HTR-8/SVneo (cell line): ENCODE measurements around the gene PUS1.

Experiments used
- DNase-seq: peaks from one replicate; pipeline ENCODE4 v3.0.0; 2011; ENCODE audit warnings: low spot score, mixed read lengths; ENCODE audit not compliant: insufficient read length
- FAIRE-seq: peaks from 2 replicates; lab custom pipeline; 2011; peaks lifted over from hg19 to GRCh38; lab: Jason Lieb, UNC

Gene PUS1

GRCh38 chr12:131902332-131903241 lies 26.5 kb upstream of the PUS1 start:
- no peak for DNase-seq
- FAIRE-seq: no peak

- DNase-seq: no peak
- FAIRE-seq: no peak
Observed at GRCh38 chr12:131903270-131904255, 25.5 kb upstream of the PUS1 start.

DNA sequence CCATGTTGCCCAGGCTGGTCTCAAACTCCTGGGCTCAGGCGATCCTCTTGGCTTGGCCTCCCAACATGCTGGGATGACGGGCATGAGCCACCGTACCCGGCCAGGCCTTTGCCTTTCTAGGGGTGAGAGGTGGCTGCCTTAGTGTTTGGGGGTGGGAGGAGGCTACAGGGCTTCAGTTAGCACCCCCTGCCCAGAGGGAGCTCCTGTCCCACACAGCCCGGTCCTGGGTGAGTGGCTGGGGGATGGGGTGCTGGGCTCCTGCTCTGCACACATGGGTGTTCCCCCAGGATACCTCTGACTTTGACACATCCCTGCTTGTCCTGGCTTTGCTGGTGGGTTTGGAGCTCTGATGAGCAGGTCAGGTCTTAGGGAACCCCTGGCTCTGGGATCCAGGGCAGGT lies 24.7 kb upstream of the PUS1 start:
- no peak for FAIRE-seq
- no peak for DNase-seq

DNA sequence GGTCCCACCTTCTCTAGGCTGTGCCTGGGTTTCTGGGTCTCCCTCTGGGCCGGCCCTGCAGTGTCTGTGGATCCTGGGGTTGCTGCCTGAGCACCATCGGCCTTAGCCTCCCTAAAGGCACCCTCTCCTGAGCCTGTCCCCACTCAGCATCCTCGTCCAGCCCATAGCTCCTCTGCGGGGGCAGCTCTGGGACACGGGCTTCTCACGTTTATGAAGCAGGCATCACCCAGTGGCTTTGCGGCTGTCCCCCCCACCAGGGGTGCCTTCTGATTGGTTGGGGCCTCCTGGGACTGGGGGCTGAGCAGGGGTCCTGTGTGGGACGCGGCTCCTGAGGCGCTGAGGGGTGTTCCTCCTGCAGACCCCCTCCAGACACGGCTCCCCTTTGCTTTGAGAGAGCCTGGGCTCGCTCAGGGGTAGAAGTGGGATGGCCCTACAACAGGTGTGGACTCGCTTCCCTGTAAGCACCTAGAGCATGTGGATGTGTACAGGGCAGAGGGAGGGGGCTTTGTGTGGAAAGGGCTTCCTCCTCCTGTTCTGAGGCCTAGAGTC lies 23.9 kb upstream of the PUS1 start:
- FAIRE-seq (no peak), DNase-seq (no peak)

- FAIRE-seq (no peak), DNase-seq (no peak)
Observed at GRCh38 chr12:131905630-131906091, 23.4 kb upstream of the PUS1 start.

- FAIRE-seq (no peak), DNase-seq (no peak)
Observed at GRCh38 chr12:131907379-131908091, 21.5 kb upstream of the PUS1 start.

- FAIRE-seq: no peak
Observed at GRCh38 chr12:131908092-131909080, 20.7 kb upstream of the PUS1 start.

DNA sequence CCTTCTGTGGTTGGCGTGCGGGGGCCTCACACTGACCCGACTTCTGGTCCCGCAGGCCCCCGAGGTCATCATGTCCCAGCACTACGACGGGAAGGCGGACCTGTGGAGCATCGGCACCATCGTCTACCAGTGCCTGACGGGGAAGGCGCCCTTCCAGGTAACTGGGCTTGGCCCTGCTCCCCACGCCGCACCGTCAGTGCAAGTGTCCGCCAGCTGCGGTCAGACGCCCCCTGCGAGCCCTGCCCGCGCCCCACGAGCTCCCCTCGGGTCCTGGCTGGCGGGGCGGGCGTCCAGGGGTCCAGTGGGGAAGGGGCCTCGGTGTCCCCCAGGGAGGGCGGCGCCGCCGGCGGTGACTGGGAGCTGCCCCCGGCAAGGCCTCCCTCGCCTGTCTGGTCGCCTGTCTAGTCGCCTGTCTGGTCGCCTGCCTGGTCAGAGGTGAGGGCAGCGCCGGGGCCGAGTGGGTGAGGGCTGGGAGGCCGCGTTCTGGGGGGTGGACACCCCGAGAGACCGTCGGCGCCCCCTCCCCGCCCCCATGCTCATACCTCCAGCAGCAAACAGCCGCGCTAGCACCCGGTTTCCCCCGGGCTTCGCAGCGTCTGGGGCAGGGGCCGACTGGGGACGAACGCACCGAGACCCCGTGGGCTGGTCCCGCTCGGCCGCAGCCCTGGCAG lies 19.9 kb upstream of the PUS1 start:
- FAIRE-seq (no peak), DNase-seq (no peak)

More at GRCh38 chr12:131908092-131909080, 20.7 kb upstream of the PUS1 start:
- no peak for DNase-seq

DNA sequence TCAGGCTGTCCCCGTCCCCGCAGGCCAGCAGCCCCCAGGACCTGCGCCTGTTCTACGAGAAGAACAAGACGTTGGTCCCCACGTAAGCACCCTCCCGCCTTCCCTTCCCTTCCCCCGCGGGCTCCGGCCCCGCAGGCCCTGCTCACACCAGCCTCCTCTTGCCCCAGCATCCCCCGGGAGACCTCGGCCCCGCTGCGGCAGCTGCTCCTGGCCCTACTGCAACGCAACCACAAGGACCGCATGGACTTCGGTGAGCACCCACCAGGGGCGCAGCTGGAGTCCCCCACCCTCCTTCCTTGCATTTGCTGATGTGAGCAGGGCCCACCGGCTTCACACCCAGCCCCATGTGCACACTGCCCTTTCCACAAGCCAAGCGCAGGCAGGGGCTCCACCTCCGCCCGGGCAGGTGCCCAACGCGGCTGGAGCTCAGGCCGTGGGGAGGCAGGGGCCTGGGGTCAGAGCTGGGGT lies 19.3 kb upstream of the PUS1 start:
- no peak for FAIRE-seq
- no peak for DNase-seq

- FAIRE-seq (no peak), DNase-seq (no peak)
Observed at GRCh38 chr12:131910302-131911027, 18.6 kb upstream of the PUS1 start.

DNA sequence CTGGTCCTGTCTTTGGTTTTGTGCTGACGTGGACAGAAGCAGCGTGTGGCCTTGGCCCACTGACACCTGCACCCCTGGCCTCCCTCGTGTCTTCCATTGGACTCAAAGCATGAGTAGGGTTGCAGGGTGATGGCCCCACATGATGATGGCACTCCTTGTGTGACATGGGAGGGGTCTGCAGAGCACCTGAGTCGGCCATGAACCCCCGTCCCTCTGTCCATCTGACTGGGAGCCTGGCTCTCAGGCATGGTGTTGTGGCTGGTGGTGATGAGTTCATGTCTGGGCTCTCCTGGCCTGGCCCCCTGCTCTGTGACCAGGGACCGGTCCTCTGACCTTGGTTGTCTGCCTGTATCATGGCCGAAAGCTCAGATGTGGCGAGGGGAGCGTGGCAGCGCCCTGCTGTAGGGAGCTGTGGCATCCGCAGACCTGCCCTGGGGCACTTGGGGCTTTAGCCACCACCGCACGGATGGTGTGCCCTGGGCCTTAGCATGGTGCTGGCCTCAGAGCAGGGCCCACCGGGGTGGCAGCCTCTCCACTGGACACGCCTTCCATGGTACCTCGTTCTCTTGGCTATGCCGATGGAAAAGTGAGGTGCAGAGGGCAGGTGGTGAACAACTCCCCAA lies 17.9 kb upstream of the PUS1 start:
- DNase-seq (no peak), FAIRE-seq (no peak)

- DNase-seq (no peak), FAIRE-seq (no peak)
Observed at GRCh38 chr12:131911851-131912477, 17.1 kb upstream of the PUS1 start.

- FAIRE-seq: peak; percentile 85
- DNase-seq: peak; percentile 90
Observed at GRCh38 chr12:131912518-131913274, 16.4 kb upstream of the PUS1 start.

- FAIRE-seq (no peak), DNase-seq (no peak)
Observed at GRCh38 chr12:131913666-131914065, 15.4 kb upstream of the PUS1 start.

- DNase-seq (no peak), FAIRE-seq (no peak)
Observed at GRCh38 chr12:131914179-131914702, 14.8 kb upstream of the PUS1 start.
